ENCODE results near the gene SRGAP2B.
"Not testable (repeated sequence)": the region's sequence is repeated elsewhere in the genome, so short reads cannot be mapped to it uniquely, and the experiment has no call there.

DNA sequence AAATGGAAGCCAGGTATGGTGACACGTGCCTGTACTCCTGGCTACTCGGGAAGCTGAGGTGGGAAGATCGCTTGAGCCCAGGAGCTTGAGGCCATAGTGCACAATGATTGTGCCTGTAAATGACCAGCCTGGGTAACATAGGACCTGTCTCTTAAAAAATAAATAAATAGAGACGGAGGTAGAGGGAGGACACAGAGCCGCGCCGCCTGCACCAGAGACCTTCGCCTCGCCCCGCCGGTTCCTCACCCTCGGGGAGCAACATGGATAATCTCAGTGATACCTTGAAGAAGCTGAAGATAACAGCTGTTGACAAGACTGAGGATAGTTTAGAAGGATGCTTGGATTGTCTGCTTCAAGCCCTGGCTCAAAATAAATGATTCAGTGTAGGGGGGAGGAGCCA lies 130.4 kb downstream of the SRGAP2B start:
- not testable (repeated sequence) for TF ChIP-seq CTCF (conservative IDR thresholded peaks at IDR 0.05); ZFX (IDR thresholded peaks at IDR 0.05)
